H9 (cell line): ENCODE data around the gene GRAMD1B. TPM values are rescaled to one million over a fixed set of nuclear protein-coding genes. Genes with fewer than 3 reads are reported as not detected.

Source experiments
- DNase-seq: peaks from one replicate; pipeline ENCODE4 v3.0.0-alpha.2; 2017
- H2AFZ ChIP-seq: one replicate; pipeline ENCODE4 v1.6.1; 2013; ENCODE audit warnings: mild to moderate bottlenecking, low read length, control low read depth, moderate library complexity
- H2AK5ac ChIP-seq: 2 replicates; pipeline ENCODE4 v1.6.1; 2013; ENCODE audit warnings: low read length, control low read depth, mixed read lengths; ENCODE audit not compliant: insufficient read length
- H2BK120ac ChIP-seq: one replicate; pipeline ENCODE4 v1.6.1; 2013; ENCODE audit warnings: low read depth, mild to moderate bottlenecking, low read length, control low read depth, inconsistent platforms; ENCODE audit not compliant: poor library complexity, severe bottlenecking
- H2BK12ac ChIP-seq: 2 replicates; pipeline ENCODE4 v1.6.1; 2013; ENCODE audit warnings: low read length, control low read depth, mixed read lengths, low read depth; ENCODE audit not compliant: insufficient read length
- H2BK15ac ChIP-seq: 2 replicates; pipeline ENCODE4 v1.6.1; 2013; ENCODE audit warnings: low read depth, low read length, control low read depth
- H2BK20ac ChIP-seq: one replicate; pipeline ENCODE4 v1.6.1; 2013; ENCODE audit warnings: low read depth, mild to moderate bottlenecking, low read length, control low read depth, inconsistent platforms; ENCODE audit not compliant: poor library complexity, severe bottlenecking
- H2BK5ac ChIP-seq: 2 replicates; pipeline ENCODE4 v1.6.1; 2013; ENCODE audit warnings: low read length, control low read depth, mixed read lengths; ENCODE audit not compliant: insufficient read length
- H3K14ac ChIP-seq: 2 replicates; pipeline ENCODE4 v1.6.1; 2013; ENCODE audit warnings: low read length, control low read depth; ENCODE audit not compliant: insufficient read depth
- H3K18ac ChIP-seq: 2 replicates; pipeline ENCODE4 v1.6.1; 2013; ENCODE audit warnings: low read depth, mild to moderate bottlenecking, mixed read lengths, low read length, control low read depth; ENCODE audit not compliant: insufficient read length
- H3K23ac ChIP-seq: 2 replicates; pipeline ENCODE4 v1.6.1; 2013; ENCODE audit warnings: low read length, control low read depth, mixed read lengths, low read depth; ENCODE audit not compliant: insufficient read length
- H3K23me2 ChIP-seq: 2 replicates; pipeline ENCODE4 v1.6.1; 2013; ENCODE audit warnings: low read depth, mild to moderate bottlenecking, mixed read lengths, low read length, control low read depth; ENCODE audit not compliant: insufficient read length, poor library complexity, severe bottlenecking
- H3K27ac ChIP-seq: 2 replicates; pipeline ENCODE4 v1.5.1; 2013; ENCODE audit warnings: low read length, control low read depth, mixed read lengths, low read depth; ENCODE audit not compliant: insufficient read length
- H3K27me3 ChIP-seq: 2 replicates; pipeline ENCODE4 v1.6.1; 2013; ENCODE audit warnings: low read length, control low read depth, inconsistent platforms; ENCODE audit not compliant: insufficient read depth
- H3K4ac ChIP-seq: 2 replicates; pipeline ENCODE4 v1.6.1; 2013; ENCODE audit warnings: low read depth, mild to moderate bottlenecking, control low read depth, inconsistent platforms, low read length, moderate library complexity
- H3K4me1 ChIP-seq: 2 replicates; pipeline ENCODE4 v1.6.1; 2013; ENCODE audit warnings: low read length, control low read depth, inconsistent platforms; ENCODE audit not compliant: insufficient read depth
- H3K4me2 ChIP-seq: 2 replicates; pipeline ENCODE4 v1.6.1; 2013; ENCODE audit warnings: low read length, control low read depth, mixed read lengths; ENCODE audit not compliant: insufficient read length, insufficient read depth
- H3K56ac ChIP-seq: 2 replicates; pipeline ENCODE4 v1.6.1; 2013; ENCODE audit warnings: low read depth, mild to moderate bottlenecking, mixed read lengths, low read length, control low read depth; ENCODE audit not compliant: insufficient read length
- H3K79me1 ChIP-seq: 2 replicates; pipeline ENCODE4 v1.6.1; 2013; ENCODE audit warnings: low read depth, mild to moderate bottlenecking, moderate library complexity, low read length, control low read depth, inconsistent platforms; ENCODE audit not compliant: insufficient read depth, poor library complexity, severe bottlenecking
- H3K79me2 ChIP-seq: 2 replicates; pipeline ENCODE4 v1.6.1; 2013; ENCODE audit warnings: low read length, control low read depth, inconsistent platforms; ENCODE audit not compliant: insufficient read depth
- H3K9ac ChIP-seq: 2 replicates; pipeline ENCODE4 v1.6.1; 2013; ENCODE audit warnings: low read length, control low read depth, mixed read lengths; ENCODE audit not compliant: insufficient read length; ENCODE audit errors: extremely low read depth
- H3K9me3 ChIP-seq: one replicate; pipeline ENCODE4 v1.6.1; 2013; ENCODE audit warnings: low read depth, low read length, inconsistent platforms; ENCODE audit not compliant: control insufficient read depth
- H3T11ph ChIP-seq: one replicate; pipeline ENCODE4 v1.6.1; 2013; ENCODE audit warnings: mild to moderate bottlenecking, low read length, control low read depth, inconsistent platforms
- H4K20me1 ChIP-seq: one replicate; pipeline ENCODE4 v1.6.1; 2013; ENCODE audit not compliant: control insufficient read depth, insufficient read length, insufficient read depth
- H4K5ac ChIP-seq: 2 replicates; pipeline ENCODE4 v1.6.1; 2013; ENCODE audit warnings: low read depth, mild to moderate bottlenecking, mixed read lengths, low read length, control low read depth; ENCODE audit not compliant: insufficient read length
- H4K8ac ChIP-seq: replicated peaks from 2 replicates; pipeline ENCODE4 v1.6.1; 2013; ENCODE audit warnings: low read length, control low read depth, mixed read lengths, low read depth; ENCODE audit not compliant: insufficient read length
- H4K91ac ChIP-seq: 2 replicates; pipeline ENCODE4 v1.6.1; 2013; ENCODE audit warnings: low read depth, mild to moderate bottlenecking, moderate library complexity, mixed read lengths, low read length, control low read depth; ENCODE audit not compliant: insufficient read length
- H3K27ac Mint-ChIP-seq, 3 experiments: 2 replicates in 2 of 3; 3 replicates in 1 of 3; pipeline ENCODE4 v1.8.0; 2020 to 2021; ENCODE audit warnings: mixed read lengths in 3 of 3, mild to moderate bottlenecking in 1 of 3, moderate library complexity in 1 of 3
- H3K27me3 Mint-ChIP-seq: 2 replicates; pipeline ENCODE4 v1.8.0; 2021; ENCODE audit warnings: low read depth, mild to moderate bottlenecking, moderate library complexity, mixed read lengths
- H3K36me3 Mint-ChIP-seq, 3 experiments: 2 replicates in 2 of 3; 3 replicates in 1 of 3; pipeline ENCODE4 v1.8.0; 2020 to 2021; ENCODE audit warnings: low read depth in 3 of 3, mixed read lengths in 3 of 3; ENCODE audit not compliant: insufficient read depth in 1 of 3
- H3K4me1 Mint-ChIP-seq, 2 experiments: 2 replicates each; pipeline ENCODE4 v1.8.0; 2020; ENCODE audit warnings: mixed read lengths in 2 of 2
- H3K4me3 Mint-ChIP-seq, 2 experiments: 2 replicates in 1 of 2; 3 replicates in 1 of 2; pipeline ENCODE4 v1.8.0; 2020 to 2021; ENCODE audit warnings: mild to moderate bottlenecking in 2 of 2, mixed read lengths in 2 of 2, moderate library complexity in 1 of 2
- H3K9me3 Mint-ChIP-seq, 2 experiments: 2 replicates in 1 of 2; 3 replicates in 1 of 2; pipeline ENCODE4 v1.8.0; 2020; ENCODE audit warnings: mild to moderate bottlenecking in 2 of 2, mixed read lengths in 2 of 2, moderate library complexity in 1 of 2
- CTCF ChIP-seq: fragments of 200-600 bp; sonication (generic); conservative IDR thresholded peaks from 3 replicates; pipeline ENCODE4 v1.8.0; 2021; ENCODE audit warnings: antibody characterized with exemption, mild to moderate bottlenecking
- WGBS: extraction: QIAGEN DNeasy Blood & Tissue Kit; methylation state at CpG from one replicate; pipeline ENCODE4 v1.1.7; 2013; ENCODE audit warnings: missing lambda C conversion rate, low lambda C conversion rate, mixed read lengths; ENCODE audit not compliant: insufficient read length; ENCODE audit errors: extremely low coverage; 5-methylcytosine and 5-hydroxymethylcytosine counted together
- total RNA-seq: library from RNA; stranded (reverse); gene quantifications from 2 replicates; pipeline ENCODE4 v1.2.1, GENCODE V29; 2021

The GRAMD1B gene
- total RNA-seq, 1 experiment from 2014 or later: 25.9 TPM

DNA sequence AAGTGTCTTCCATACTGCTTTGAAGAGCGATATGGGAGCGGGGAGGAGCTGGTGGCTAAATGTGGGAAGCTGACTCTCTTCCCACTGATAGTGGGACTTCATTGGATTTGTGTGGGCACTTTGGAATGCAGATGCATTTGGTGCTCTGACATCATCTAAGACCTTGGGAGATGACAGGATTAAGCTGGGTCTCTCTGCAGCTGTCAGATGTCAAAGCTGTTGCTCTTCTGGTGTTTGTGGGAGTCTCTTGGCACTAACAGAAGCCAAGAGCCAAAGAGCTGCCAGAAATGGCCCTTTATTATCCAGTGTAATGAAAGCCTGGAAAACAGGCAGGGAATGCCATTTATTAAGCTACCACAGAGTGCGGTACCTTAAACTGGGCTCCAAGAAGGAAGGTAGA lies 20.6 kb downstream of the GRAMD1B start:
- H3K14ac ChIP-seq: no peak overlapping the region
- Mint-ChIP-seq H3K36me3 (peaks cover 0 to 20% (median 10%) of the 10 kb centered on the region in 3 experiments; a peak in 5 of 7 replicates), H3K9me3 (no peaks in the 10 kb centered on the region), H3K27me3 (no peaks in the 10 kb centered on the region), H3K4me1 (peaks cover 34 to 41% of the 10 kb centered on the region in 2 experiments), H3K4me3 (no peak overlapping the region), H3K27ac (no peak overlapping the region)
- H3T11ph ChIP-seq: no peak overlapping the region
- H4K5ac ChIP-seq: no peak overlapping the region
- H3K4ac ChIP-seq: no peak overlapping the region
- no peak overlapping the region for H2BK12ac ChIP-seq
- no peak overlapping the region for H3K9ac ChIP-seq
- H3K27me3 ChIP-seq: no peaks in the 10 kb centered on the region
- no peak overlapping the region for H2BK120ac ChIP-seq
- no CpG with 5 or more reads among the region's 3 CpGs for WGBS
- H3K23ac ChIP-seq: no peak overlapping the region
- no peak overlapping the region for H3K56ac ChIP-seq
- H2BK20ac ChIP-seq: no peak overlapping the region
- no peak for DNase-seq
- H2BK5ac ChIP-seq: no peak overlapping the region
- no peak overlapping the region for H2AFZ ChIP-seq
- no peaks in the 10 kb centered on the region for H4K20me1 ChIP-seq
- no peak overlapping the region for H2BK15ac ChIP-seq
- H3K79me1 ChIP-seq: no peaks in the 10 kb centered on the region
- H3K4me1 ChIP-seq: no peaks in the 10 kb centered on the region
- no peak overlapping the region for H4K91ac ChIP-seq
- H3K18ac ChIP-seq: no peak overlapping the region
- TF ChIP-seq CTCF: no peak
- no peaks in the 10 kb centered on the region for H3K9me3 ChIP-seq
- H3K27ac ChIP-seq: no peak overlapping the region
- no peaks in the 10 kb centered on the region for H3K79me2 ChIP-seq
- H3K23me2 ChIP-seq: no peaks in the 10 kb centered on the region
- no peak overlapping the region for H4K8ac ChIP-seq
- H2AK5ac ChIP-seq: no peak overlapping the region
- no peak overlapping the region for H3K4me2 ChIP-seq
